Heart left ventricle (tissue), 16 donors: ENCODE measurements around the gene TTLL11. TPM values are rescaled to one million over a fixed set of nuclear protein-coding genes. Genes with fewer than 3 reads are reported as not detected.

Experiments
- ATAC-seq, 4 donors: fragments of 200-7000 bp; cut with Tn5 transposase; one replicate each; pipeline ENCODE4 v1.9.1; 2020 to 2022; ENCODE audit warnings: moderate library complexity in 4 of 4, mild to moderate bottlenecking in 3 of 4, moderate number of reproducible peaks in 1 of 4
- DNase-seq, 5 donors: peaks; one replicate each; pipeline ENCODE4 v3.0.0-alpha.2; 2020
- H3K27ac ChIP-seq, 12 donors: fragments of 200-600 bp; sonication (generic) in 4 of 12; one replicate each; pipeline versions ENCODE4 v1.5.0 to v1.8.0; 2016 to 2022; ENCODE audit warnings: mild to moderate bottlenecking in 2 of 12
- H3K27me3 ChIP-seq, 9 donors: fragments of 200-600 bp; sonication (generic) in 2 of 9; one replicate each; pipeline versions ENCODE4 v1.5.1 to v1.8.0; 2016 to 2022; ENCODE audit warnings: mild to moderate bottlenecking in 3 of 9
- H3K36me3 ChIP-seq, 9 donors: fragments of 200-600 bp; sonication (generic) in 2 of 9; one replicate each; pipeline versions ENCODE4 v1.5.0 to v1.8.0; 2018 to 2022; ENCODE audit warnings: mild to moderate bottlenecking in 2 of 9
- H3K4me1 ChIP-seq, 12 donors: fragments of 200-600 bp; sonication (generic) in 4 of 12; one replicate each; pipeline versions ENCODE4 v1.5.0 to v1.8.0; 2016 to 2022; ENCODE audit warnings: mild to moderate bottlenecking in 3 of 12
- H3K4me3 ChIP-seq, 12 donors: fragments of 200-600 bp; sonication (generic) in 4 of 12; one replicate each; pipeline versions ENCODE4 v1.5.0 to v1.8.0; 2017 to 2022; ENCODE audit warnings: mild to moderate bottlenecking in 9 of 12, moderate library complexity in 4 of 12
- H3K9me3 ChIP-seq, 12 donors: fragments of 200-600 bp; sonication (generic) in 4 of 12; one replicate each; pipeline versions ENCODE4 v1.5.0 to v1.8.0; 2016 to 2022; ENCODE audit warnings: mild to moderate bottlenecking in 1 of 12
- CTCF ChIP-seq, 12 donors: fragments of 200-600 bp; sonication (generic) in 4 of 12; IDR thresholded peaks; one replicate each; pipeline versions ENCODE4 v1.5.0 to v1.8.0; 2018 to 2022; ENCODE audit warnings: antibody characterized with exemption in 12 of 12, mild to moderate bottlenecking in 5 of 12
- POLR2A ChIP-seq, 2 donors: fragments of 450-650 bp; IDR thresholded peaks; one replicate each; pipeline ENCODE4 v1.6.1; 2017; ENCODE audit warnings: antibody characterized with exemption in 2 of 2, mild to moderate bottlenecking in 2 of 2, moderate library complexity in 2 of 2
- WGBS, 4 donors: extraction: QIAGEN DNeasy Blood & Tissue Kit in 2 of 4; methylation state at CpG; one replicate each; pipeline versions ENCODE4 v1.1.5 to v1.1.7; 2013 to 2018; 5-methylcytosine and 5-hydroxymethylcytosine counted together
- intact Hi-C, 10 donors: fragments of 100-400 bp; cut with DNase I; formaldehyde crosslinking; loops; one replicate each; pipeline versions ENCODE4 v1.11.1 to v1.14.2; 2022
- polyA plus RNA-seq, 2 donors: library from polyadenylated mRNA; stranded (reverse); fragments of 200-250 nt; gene quantifications; one replicate each; pipeline ENCODE4 v1.2.3, GENCODE V29; 2013
- total RNA-seq, 9 donors: library from RNA; depleted of rRNA in 2 of 9; stranded (reverse); fragments of >200 nt in 2 of 9; fragmentation: NEBNext Ultra II Directional in 3 of 9; extraction: Animal tissue kit (Norgen Biotek cat#: 25700) in 3 of 9; gene quantifications; one replicate each; pipeline versions ENCODE4 v1.1.0 to v1.2.4, GENCODE V29; 2016 to 2023
- donor health status: ischemic (EF 13 %, LVEDD 7.1; RV severe dilation, severe dysfunction).
- donor health status: healthy with polysubstance abuse.
- donor health status: DM: no; HTN: yes; CAD: no.
- donor health status: DM: no; HTN: no; CAD: no.
- donor health status: ischemic (EF 25% LVEDD 6.9; RV normal size, moderate dysfunction).
- donor health status: ischemic (EF 25% LVEDD 5.7; RV mildly dilated, moderate dysfunction).
- donor health status: healthy.
- donor health status: DM: yes; HTN: yes; CAD: no.
- donor health status: ischemic (EF 35%, LVEDD 5.7; RV mildly dilated, moderate dysfunction).
- donor health status: nonischemic (EF 11% LVEDD 7.7; RV severe dilation, severe dysfunction).
- donor health status: DM: yes; HTN: yes; CAD: no.
- donor health status: PGD.
- donor health status: ischemic (EF 29% LVEDD 5.4; RV normal size, mild dysfunction).
- donor health status: nonischemic (EF 23%, LVEDD 6.1; RV moderate dilation, normal function).

The TTLL11 gene
- total and polyA plus RNA-seq, 11 donors, result 2.7 to 10.9 (median 7.9) TPM

- 82 to 87% (median 86%) methylated on average over 19 of the region's 19 CpGs for WGBS, 4 donors
- H3K4me3 ChIP-seq, result no peak overlapping the region
- intact Hi-C loops, result no loop called here
- no peaks in the 10 kb centered on the region for H3K27me3 ChIP-seq
- H3K4me1 ChIP-seq, result peaks cover 0 to 4% (median 0%) of the 10 kb centered on the region in 12 donors
- no peak overlapping the region for H3K27ac ChIP-seq
- TF ChIP-seq POLR2A (IDR thresholded peaks at IDR 0.05), result no peak
- no peak for TF ChIP-seq CTCF (IDR thresholded peaks at IDR 0.05)
- ATAC-seq (peak in 2 of 4 donors; percentile 10 to 29), DNase-seq (no peak)
- H3K36me3 ChIP-seq, result no peaks in the 10 kb centered on the region
- H3K9me3 ChIP-seq, result no peaks in the 10 kb centered on the region
These were observed 39.3 kb downstream of the TTLL11 start for GRCh38 chr9:122053567-122054350.

GRCh38 chr9:122053064-122053463, 40.0 kb downstream of the TTLL11 start:
- Histone ChIP-seq H3K27me3 (no peaks in the 10 kb centered on the region), H3K9me3 (no peaks in the 10 kb centered on the region), H3K4me1 (peaks cover 0 to 3% (median 0%) of the 10 kb centered on the region in 12 donors), H3K36me3 (no peaks in the 10 kb centered on the region), H3K27ac (no peak overlapping the region), H3K4me3 (no peak overlapping the region)
- intact Hi-C loops, result no loop called here
- ATAC-seq (peak in 1 of 4 donors; percentile 11), DNase-seq (no peak)
- no peak for TF ChIP-seq CTCF (IDR thresholded peaks at IDR 0.05)
- no peak for TF ChIP-seq POLR2A (IDR thresholded peaks at IDR 0.05)
- WGBS, 4 donors, result 81 to 88% (median 84%) methylated on average over 10 of the region's 10 CpGs

- intact Hi-C loops, result no loop called here
- Histone ChIP-seq H3K9me3 (no peaks in the 10 kb centered on the region), H3K36me3 (no peaks in the 10 kb centered on the region), H3K27ac (no peak overlapping the region), H3K4me1 (no peaks in the 10 kb centered on the region), H3K27me3 (no peaks in the 10 kb centered on the region), H3K4me3 (no peak overlapping the region)
- TF ChIP-seq POLR2A (IDR thresholded peaks at IDR 0.05) (no peak), CTCF (IDR thresholded peaks at IDR 0.05) (no peak)
- no peak for DNase-seq
- no peak for ATAC-seq
- 90 to 96% (median 95%) methylated on average over 7 of the region's 7 CpGs for WGBS, 4 donors
These were observed 41.5 kb downstream of the TTLL11 start for GRCh38 chr9:122051351-122052321.

- H3K4me3 ChIP-seq, result no peak overlapping the region
- H3K36me3 ChIP-seq, result no peaks in the 10 kb centered on the region
- TF ChIP-seq CTCF (IDR thresholded peaks at IDR 0.05) (no peak), POLR2A (IDR thresholded peaks at IDR 0.05) (no peak)
- 70 to 94% (median 87%) methylated on average over 7 of the region's 7 CpGs for WGBS, 4 donors
- H3K27me3 ChIP-seq, result no peaks in the 10 kb centered on the region
- intact Hi-C loops, result no loop called here
- no peak overlapping the region for H3K27ac ChIP-seq
- peaks cover 0 to 5% (median 0%) of the 10 kb centered on the region in 12 donors for H3K9me3 ChIP-seq
- DNase-seq (no peak), ATAC-seq (no peak)
- no peaks in the 10 kb centered on the region for H3K4me1 ChIP-seq
These were observed 42.9 kb downstream of the TTLL11 start for GRCh38 chr9:122050167-122050566.
